Measurements from ENCODE around the gene CACNA1B.

DNA sequence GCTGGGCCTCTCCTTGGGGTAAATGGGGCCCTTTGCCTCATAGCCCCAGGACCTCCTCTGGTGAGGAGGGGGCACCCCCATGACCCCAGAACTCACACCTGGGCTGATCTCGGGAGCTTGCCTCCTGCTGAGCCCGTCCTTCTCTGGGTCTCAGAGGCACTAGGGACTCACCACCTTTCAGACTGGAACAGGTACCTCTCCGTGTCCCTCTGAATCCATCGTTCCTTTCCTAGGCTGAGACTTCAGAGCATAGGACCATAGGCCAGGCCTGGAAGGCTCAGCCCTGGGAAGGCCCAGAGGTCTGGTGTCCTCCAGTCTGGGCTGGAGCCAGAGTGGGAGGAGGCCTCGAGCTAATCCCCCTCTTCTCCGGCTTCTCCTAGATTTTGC is 97.9 kb downstream of the CACNA1B start:
- TF ChIP-seq CTCF (IDR thresholded peaks at IDR 0.05), result no peak
- TF ChIP-seq POLR2A (IDR thresholded peaks at IDR 0.05), result no peak

Data from testis (tissue), 2 donors.